Measurements from ENCODE around the gene CALR3. TPM values are rescaled to one million over a fixed set of nuclear protein-coding genes. Genes with fewer than 3 reads are reported as not detected.

The CALR3 gene
- total and polyA plus RNA-seq, 2 of the 8 experiments (the other 6 are each of a cell fraction or from before 2014, with no cell fraction given): 0.11 to 0.32 TPM

DNA sequence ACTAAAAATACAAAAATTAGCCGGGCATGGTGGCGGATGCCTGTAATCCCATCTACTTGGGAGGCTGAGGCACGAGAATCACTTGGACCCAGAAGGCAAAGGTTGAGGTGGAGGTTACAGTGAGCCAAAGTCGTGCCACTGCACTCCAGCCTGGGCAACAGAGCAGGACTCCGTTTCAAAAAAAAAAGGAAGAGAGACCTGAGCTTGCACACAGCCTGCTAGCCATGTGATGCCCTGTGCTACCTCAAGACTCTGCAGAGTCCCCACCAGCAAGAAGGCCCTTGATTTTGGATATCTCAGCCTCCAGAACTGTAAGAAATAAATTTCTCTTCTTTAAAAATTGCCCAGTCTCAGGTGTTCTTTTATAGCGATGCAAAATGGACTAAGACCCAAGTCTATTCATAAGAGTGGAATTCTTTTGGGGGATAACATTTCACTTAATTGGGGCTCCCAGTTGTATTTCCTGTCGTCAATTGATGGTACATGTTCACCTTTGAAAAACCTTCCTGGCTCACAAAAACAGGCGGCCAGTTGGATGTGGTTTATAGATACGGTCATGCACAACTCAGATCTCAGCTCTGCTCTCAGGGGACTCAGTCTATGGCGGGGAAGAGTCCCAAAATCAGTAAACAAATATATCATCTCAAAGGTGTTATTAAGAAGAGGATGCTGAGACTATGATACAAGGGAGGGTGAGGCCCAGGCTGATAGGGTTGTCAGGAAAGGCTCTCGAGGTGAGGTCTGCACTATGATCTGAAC lies 48.7 kb upstream of the CALR3 start:
- Histone ChIP-seq H3K36me3 (ENCODE audit: control insufficient read depth in 2 of 4, insufficient read depth in 4 of 4, low read length in 3 of 4) (peaks cover 0 to 6% (median 0%) of the 10 kb centered on the region in 4 experiments; a peak in 2 of 8 replicates), H3K56ac (replicated peaks; ENCODE audit: insufficient read length, low read depth, low read length) (no peak overlapping the region), H2AK5ac (ENCODE audit: low read depth, low read length) (no peak overlapping the region), H3K23ac (ENCODE audit: insufficient read length) (no peak overlapping the region), H3K4ac (replicated peaks; ENCODE audit: insufficient read length, low read depth, low read length) (no peak overlapping the region), H4K20me1 (replicated peaks in 1 of 2; ENCODE audit: control insufficient read depth in 1 of 2, insufficient read depth in 2 of 2, low read length in 2 of 2) (peaks cover 1 to 12% of the 10 kb centered on the region in 2 experiments), H3K79me1 (ENCODE audit: low read depth, low read length) (peaks cover 3% of the 10 kb centered on the region; the same call in 1 of the 2 replicates), H3K9ac (replicated peaks in 1 of 4; ENCODE audit: extremely low read depth in 1 of 4, low read depth in 3 of 4, low read length in 3 of 4) (no peak overlapping the region), H3K79me2 (ENCODE audit: control insufficient read depth in 1 of 2, insufficient read depth in 2 of 2, low read length in 2 of 2) (peaks cover 21 to 38% of the 10 kb centered on the region in 2 experiments), H3K23me2 (ENCODE audit: low read depth, low read length) (peaks cover 6% of the 10 kb centered on the region; the same call in 1 of the 2 replicates), H3K4me2 (ENCODE audit: insufficient read depth in 1 of 2, low read depth in 2 of 2, low read length in 2 of 2) (no peak overlapping the region), H2BK12ac (ENCODE audit: low read depth, low read length) (no peak overlapping the region), H3K27me3 (replicated peaks in 1 of 4; ENCODE audit: control insufficient read depth in 3 of 4, extremely low read depth in 1 of 4, insufficient read depth in 3 of 4, low read length in 3 of 4) (no peaks in the 10 kb centered on the region), H2BK5ac (ENCODE audit: low read depth, low read length) (no peak overlapping the region), H2BK20ac (ENCODE audit: low read length) (no peak overlapping the region), H4K91ac (replicated peaks; ENCODE audit: insufficient read length, low read length) (no peak overlapping the region), H2BK15ac (ENCODE audit: low read length) (no peak overlapping the region), H3K4me1 (replicated peaks in 1 of 4; ENCODE audit: control insufficient read depth in 3 of 4, insufficient read depth in 4 of 4, low read length in 3 of 4) (peaks cover 0 to 5% (median 3%) of the 10 kb centered on the region in 4 experiments; a peak in 4 of 7 replicates), H3K27ac (ENCODE audit: low read depth, low read length) (no peak overlapping the region), H2BK120ac (replicated peaks; ENCODE audit: low read depth, low read length) (no peak overlapping the region), H4K8ac (ENCODE audit: extremely low read depth, insufficient read depth, low read length) (no peak overlapping the region), H3K18ac (ENCODE audit: extremely low read depth, low read length) (no peak overlapping the region), H3K14ac (ENCODE audit: insufficient read length) (no peak overlapping the region), H3K9me3 (ENCODE audit: insufficient read depth in 2 of 2, low read depth in 1 of 2, low read length in 1 of 2) (no peaks in the 10 kb centered on the region), H4K5ac (ENCODE audit: insufficient read length, low read depth, low read length) (no peak overlapping the region), H3K4me3 (ENCODE audit: extremely low read depth in 1 of 4, insufficient read depth in 2 of 4, low read depth in 3 of 4, low read length in 4 of 4) (no peak overlapping the region), H2AFZ (ENCODE audit: low read length) (no peak overlapping the region)
- DNase-seq (ENCODE audit: low read depth in 1 of 2, low spot score in 2 of 2) (no peak), FAIRE-seq (no peak)
- 89% methylated on average over 11 of the region's 11 CpGs; no CpG with 5 or more reads in 1 of the 2 experiments for WGBS, 2 experiments (ENCODE audit: extremely low coverage in 1 of 2, insufficient coverage in 1 of 2, insufficient read length in 1 of 2, insufficient replicate concordance in 2 of 2, low coverage in 1 of 2, low lambda C conversion rate in 2 of 2, missing lambda C conversion rate in 1 of 2)
- CTCF ChIA-PET (ENCODE audit: partially characterized antibody): no interaction called here
- POLR2A ChIA-PET (ENCODE audit: partially characterized antibody): interaction anchor here (0.7 to 1.7 kb wide), 4 partner anchors 7 to 14 kb away, joined by 3 to 6 read pairs (median 4); no protein-coding TSS in a partner anchor
- no peak for TF ChIP-seq TAF7 (optimal IDR thresholded peaks at IDR 0.05; ENCODE audit: borderline replicate concordance, low read depth, low read length)
- TF ChIP-seq SP2 (IDR thresholded peaks at IDR 0.05; ENCODE audit: low read length): no peak
- TF ChIP-seq EZH2 (IDR thresholded peaks at IDR 0.05; ENCODE audit: low read depth, low read length, severe bottlenecking): no peak
- TF ChIP-seq, protein P1, sequence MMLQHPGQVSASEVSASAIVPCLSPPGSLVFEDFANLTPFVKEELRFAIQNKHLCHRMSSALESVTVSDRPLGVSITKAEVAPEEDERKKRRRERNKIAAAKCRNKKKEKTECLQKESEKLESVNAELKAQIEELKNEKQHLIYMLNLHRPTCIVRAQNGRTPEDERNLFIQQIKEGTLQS (IDR thresholded peaks at IDR 0.05; ENCODE audit: insufficient read depth, low read depth, low read length): no peak
- TF ChIP-seq SP4 (IDR thresholded peaks at IDR 0.05; ENCODE audit: low read length): no peak
- no peak for TF ChIP-seq RFX5 (IDR thresholded peaks at IDR 0.05; ENCODE audit: borderline replicate concordance, low read depth, low read length)
- TF ChIP-seq NANOG (IDR thresholded peaks at IDR 0.05; ENCODE audit: insufficient read depth, low read depth, low read length, poor library complexity, severe bottlenecking): no peak
- no peak for TF ChIP-seq TEAD4 (IDR thresholded peaks at IDR 0.05; ENCODE audit: low read depth, low read length)
- no peak for TF ChIP-seq CREB1 (IDR thresholded peaks at IDR 0.05)
- TF ChIP-seq MAFK (IDR thresholded peaks at IDR 0.05; ENCODE audit: low read depth, low read length): no peak
- no peak for TF ChIP-seq SIRT6 (IDR thresholded peaks at IDR 0.05; ENCODE audit: low read length)
- TF ChIP-seq TCF12 (IDR thresholded peaks at IDR 0.05; ENCODE audit: low read depth, low read length): no peak

Measured in H1 (cell line).